ENCODE data around the gene DNAJC30.

DNAJC30 gene

GRCh38 chr7:73646785-73647724 is 36.2 kb downstream of the DNAJC30 start:
- no peak for DNase-seq

- DNase-seq, result no peak
Measured at GRCh38 chr7:73645643-73646174, 37.5 kb downstream of the DNAJC30 start.

- no peak for DNase-seq
Measured at GRCh38 chr7:73644688-73645286, 38.5 kb downstream of the DNAJC30 start.

GRCh38 chr7:73642834-73643233 is 40.4 kb downstream of the DNAJC30 start:
- DNase-seq, result no peak

GRCh38 chr7:73638911-73639310 is 44.3 kb downstream of the DNAJC30 start:
- DNase-seq, result no peak

GRCh38 chr7:73635428-73636200 is 47.6 kb downstream of the DNAJC30 start:
- DNase-seq, result no peak

GRCh38 chr7:73633844-73634243 is 49.4 kb downstream of the DNAJC30 start:
- no peak for DNase-seq

- DNase-seq, result no peak
Measured at GRCh38 chr7:73633323-73633722, 49.9 kb downstream of the DNAJC30 start.

GRCh38 chr7:73631558-73631957 is 51.7 kb downstream of the DNAJC30 start:
- DNase-seq, result no peak
